Measurements from ENCODE around the gene NTM.

DNA sequence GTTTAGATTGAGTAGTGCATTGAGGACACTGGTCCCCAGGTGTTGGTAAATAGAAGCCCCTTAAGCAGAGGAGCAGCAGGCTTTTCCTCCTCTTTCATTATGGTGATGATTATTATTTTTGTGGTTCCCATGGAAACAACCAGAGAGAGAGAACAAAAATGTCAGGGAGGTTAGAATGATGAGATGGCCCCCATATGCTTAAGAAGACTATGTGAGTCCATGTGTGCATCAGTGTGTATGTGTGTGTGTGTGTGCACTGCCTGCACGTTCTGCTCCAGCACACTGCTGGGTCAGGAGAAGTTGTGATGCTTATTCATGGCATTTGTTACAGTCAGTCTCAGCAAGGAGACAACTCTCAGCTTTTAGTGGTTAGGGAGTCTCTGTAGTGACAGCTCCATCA lies 724.2 kb downstream of the NTM start:
- TF ChIP-seq CTCF (conservative IDR thresholded peaks at IDR 0.05 in 1 of 2, IDR thresholded peaks at IDR 0.05 in 1 of 2; ENCODE audit: low read depth in 1 of 2, low read length in 2 of 2): no peak
- no peak for TF ChIP-seq EZH2 (IDR thresholded peaks at IDR 0.05; ENCODE audit: low read length, missing control alignments)
